ENCODE data around the gene MARCKS.

Gene MARCKS

DNA sequence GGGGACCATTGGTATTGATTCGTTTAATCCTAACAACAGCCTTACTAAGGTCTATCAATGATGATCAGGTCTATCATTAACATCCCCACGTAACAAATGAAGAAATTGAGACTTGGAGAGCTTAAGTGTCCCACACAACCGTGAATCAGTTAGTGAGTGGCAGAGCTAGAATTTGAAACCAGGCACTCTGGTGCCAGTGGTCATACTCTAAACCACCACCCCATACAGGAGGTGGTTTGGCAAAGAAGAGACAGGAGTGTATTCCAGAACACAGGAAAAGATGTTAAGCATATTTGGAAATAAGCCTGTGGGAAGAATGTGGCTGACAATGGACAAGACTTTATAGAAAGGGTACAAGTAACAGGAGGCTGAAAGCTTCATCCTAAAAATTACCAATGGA is 35.7 kb upstream of the MARCKS start:
- no peak for TF ChIP-seq ZFX (IDR thresholded peaks at IDR 0.05; ENCODE audit: borderline replicate concordance)
- TF ChIP-seq, protein P1, sequence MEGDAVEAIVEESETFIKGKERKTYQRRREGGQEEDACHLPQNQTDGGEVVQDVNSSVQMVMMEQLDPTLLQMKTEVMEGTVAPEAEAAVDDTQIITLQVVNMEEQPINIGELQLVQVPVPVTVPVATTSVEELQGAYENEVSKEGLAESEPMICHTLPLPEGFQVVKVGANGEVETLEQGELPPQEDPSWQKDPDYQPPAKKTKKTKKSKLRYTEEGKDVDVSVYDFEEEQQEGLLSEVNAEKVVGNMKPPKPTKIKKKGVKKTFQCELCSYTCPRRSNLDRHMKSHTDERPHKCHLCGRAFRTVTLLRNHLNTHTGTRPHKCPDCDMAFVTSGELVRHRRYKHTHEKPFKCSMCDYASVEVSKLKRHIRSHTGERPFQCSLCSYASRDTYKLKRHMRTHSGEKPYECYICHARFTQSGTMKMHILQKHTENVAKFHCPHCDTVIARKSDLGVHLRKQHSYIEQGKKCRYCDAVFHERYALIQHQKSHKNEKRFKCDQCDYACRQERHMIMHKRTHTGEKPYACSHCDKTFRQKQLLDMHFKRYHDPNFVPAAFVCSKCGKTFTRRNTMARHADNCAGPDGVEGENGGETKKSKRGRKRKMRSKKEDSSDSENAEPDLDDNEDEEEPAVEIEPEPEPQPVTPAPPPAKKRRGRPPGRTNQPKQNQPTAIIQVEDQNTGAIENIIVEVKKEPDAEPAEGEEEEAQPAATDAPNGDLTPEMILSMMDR (IDR thresholded peaks at IDR 0.05) = no peak
- H3K27ac ChIP-seq = no peak overlapping the region

DNA sequence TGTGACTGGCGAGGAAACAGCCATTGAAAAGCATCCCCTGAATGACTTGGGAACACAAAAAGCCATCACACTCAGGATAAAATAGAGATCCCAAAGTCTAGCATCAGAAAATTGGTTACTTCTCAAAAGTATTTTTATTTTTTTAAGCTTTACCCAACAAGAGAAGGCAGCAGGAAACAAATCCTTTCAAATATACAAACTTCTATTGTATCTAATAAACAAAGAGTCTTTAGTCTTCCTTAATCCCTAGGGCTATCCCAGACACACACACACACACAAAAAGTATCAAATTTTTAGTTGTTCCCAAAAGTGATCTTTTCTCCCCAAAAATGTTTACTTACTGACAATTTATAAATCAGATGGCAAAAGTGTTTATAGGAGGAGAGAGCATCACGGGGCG is 33.2 kb upstream of the MARCKS start:
- H3K27ac ChIP-seq = no peak overlapping the region
- TF ChIP-seq ZFX (IDR thresholded peaks at IDR 0.05; ENCODE audit: borderline replicate concordance) = no peak
- TF ChIP-seq, protein P1 (IDR thresholded peaks at IDR 0.05) = no peak

DNA sequence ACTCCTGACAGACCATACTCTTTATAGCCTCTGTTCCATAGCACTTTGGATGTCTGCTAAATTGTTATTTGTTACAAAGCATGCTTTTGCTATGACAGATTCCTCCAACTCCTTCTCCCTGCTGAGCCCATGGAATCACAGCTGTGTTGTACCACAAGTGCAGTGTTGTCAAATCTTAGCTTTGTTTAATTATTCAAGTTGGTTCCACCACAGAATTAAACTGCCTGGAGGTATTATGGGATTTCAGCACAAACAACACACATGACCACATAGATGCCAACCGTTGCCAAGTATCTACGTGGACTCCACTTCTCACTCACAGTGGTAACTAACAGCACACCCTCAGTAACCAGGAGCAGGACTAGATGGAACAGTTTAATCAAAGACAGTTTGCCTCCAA is 32.7 kb upstream of the MARCKS start:
- H3K27ac ChIP-seq = no peak overlapping the region
- TF ChIP-seq, protein P1 (IDR thresholded peaks at IDR 0.05) = no peak
- no peak for TF ChIP-seq ZFX (IDR thresholded peaks at IDR 0.05; ENCODE audit: borderline replicate concordance)

DNA sequence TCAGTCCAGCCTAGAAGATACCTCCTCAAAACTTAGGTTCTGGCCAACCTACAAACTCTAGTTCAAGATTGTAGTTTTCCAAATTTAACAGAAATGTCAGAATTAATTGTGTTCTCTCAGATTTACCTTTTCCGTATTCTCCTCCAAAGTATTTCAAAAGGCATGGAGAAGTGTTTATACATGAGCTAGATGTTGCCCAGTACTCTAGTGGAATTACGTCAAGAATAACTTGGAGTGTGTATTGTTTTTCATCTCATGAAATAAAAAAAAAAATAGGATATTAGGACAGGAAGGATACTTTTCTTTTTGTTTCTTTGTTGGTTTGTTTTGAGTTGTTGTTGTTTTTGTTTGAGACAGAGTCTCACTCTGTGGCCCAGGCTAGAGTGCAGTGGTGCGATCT is 32.3 kb upstream of the MARCKS start:
- no peak overlapping the region for H3K27ac ChIP-seq
- TF ChIP-seq ZFX (IDR thresholded peaks at IDR 0.05; ENCODE audit: borderline replicate concordance) = no peak
- TF ChIP-seq, protein P1 (IDR thresholded peaks at IDR 0.05) = no peak

DNA sequence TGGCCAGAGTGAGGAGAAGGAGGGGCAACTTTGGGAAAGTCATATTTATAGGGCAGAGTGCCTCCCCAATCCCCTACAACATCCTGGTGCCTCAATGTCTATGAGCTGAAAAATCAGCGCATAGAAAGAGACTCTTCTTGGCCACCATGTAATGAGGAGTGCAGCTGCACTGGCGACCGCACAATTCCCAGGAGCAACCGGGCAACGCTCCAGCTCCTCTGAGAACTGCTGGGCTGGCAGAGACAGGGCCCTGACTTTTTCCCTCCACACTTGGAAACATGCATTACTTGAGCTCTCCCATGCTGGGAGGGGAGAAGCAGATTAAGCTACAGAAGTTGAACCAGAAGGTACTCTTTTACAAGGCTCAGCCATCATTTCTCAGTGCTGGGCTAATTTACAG is 31.4 kb upstream of the MARCKS start:
- no peak for TF ChIP-seq ZFX (IDR thresholded peaks at IDR 0.05; ENCODE audit: borderline replicate concordance)
- TF ChIP-seq, protein P1 (IDR thresholded peaks at IDR 0.05) = no peak
- H3K27ac ChIP-seq = no peak overlapping the region

DNA sequence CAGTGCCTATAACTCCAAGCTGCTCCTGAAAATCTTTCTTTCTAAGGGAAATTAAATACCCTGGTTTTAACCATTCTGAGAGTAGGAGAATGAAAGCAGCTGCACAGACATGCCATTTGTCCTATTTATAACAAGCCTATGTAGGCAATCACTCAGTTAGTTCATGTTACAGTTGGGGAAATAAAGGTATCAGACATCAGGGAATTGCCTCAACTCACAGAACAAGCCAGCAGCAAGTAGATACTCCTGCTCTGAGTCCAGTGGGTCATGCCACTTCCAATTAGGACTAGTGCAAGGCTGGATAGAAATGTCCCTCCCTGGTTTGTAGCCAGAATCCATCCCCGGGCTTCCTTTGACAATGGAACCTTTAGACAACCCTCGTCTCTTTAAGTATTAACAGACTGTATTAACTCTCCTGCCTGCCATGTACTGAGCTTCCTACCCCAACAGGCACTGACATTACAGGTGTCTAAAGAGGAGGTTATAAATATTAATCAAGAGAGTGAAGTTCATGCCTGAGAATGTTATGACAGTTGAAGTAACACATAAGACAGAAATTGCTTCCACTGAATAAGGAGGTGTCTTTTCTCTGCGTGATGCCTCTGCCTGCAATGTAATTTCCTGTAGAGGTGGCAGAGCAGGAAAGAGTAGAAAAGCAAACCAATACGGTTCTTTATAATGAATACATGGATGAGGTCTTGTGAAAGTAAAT is 28.0 kb upstream of the MARCKS start:
- TF ChIP-seq, protein P1 (IDR thresholded peaks at IDR 0.05) = no peak
- TF ChIP-seq ZFX (IDR thresholded peaks at IDR 0.05; ENCODE audit: borderline replicate concordance) = no peak
- no peak overlapping the region for H3K27ac ChIP-seq

DNA sequence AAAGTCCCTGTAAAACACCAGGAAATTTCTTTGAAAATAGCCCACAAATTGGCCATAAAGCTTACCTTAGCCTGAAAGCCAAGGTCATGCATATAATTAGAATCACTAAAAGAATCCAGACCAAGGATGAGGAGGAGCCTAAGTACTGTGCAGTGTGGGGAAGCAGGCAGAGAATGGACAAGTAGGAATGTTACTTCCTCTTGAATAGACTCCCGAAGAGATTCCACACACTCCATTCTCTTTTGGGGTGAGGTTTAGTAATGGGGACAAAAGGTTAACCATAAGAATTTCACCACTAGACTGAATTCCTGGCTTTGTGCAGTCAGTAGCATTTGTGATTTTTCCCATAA is 27.5 kb upstream of the MARCKS start:
- no peak for TF ChIP-seq ZFX (IDR thresholded peaks at IDR 0.05; ENCODE audit: borderline replicate concordance)
- TF ChIP-seq, protein P1 (IDR thresholded peaks at IDR 0.05) = no peak
- no peak overlapping the region for H3K27ac ChIP-seq
